ENCODE data around the gene CHN2. TPM values are rescaled to one million over a fixed set of nuclear protein-coding genes. Genes with fewer than 3 reads are reported as not detected.

The CHN2 gene
- total RNA-seq, 1 donor from 2014 or later = 5.7 TPM

GRCh38 chr7:29274146-29275017, 79.8 kb downstream of the CHN2 start:
- no peak for DNase-seq (ENCODE audit: low read depth)
- Histone ChIP-seq H3K4me3 (ENCODE audit: low read depth, low read length) (no peak overlapping the region), H3K27me3 (ENCODE audit: control insufficient read depth, insufficient read depth, low read length) (no peaks in the 10 kb centered on the region), H3K36me3 (ENCODE audit: control insufficient read depth, insufficient read depth, low read length) (no peaks in the 10 kb centered on the region)
- TF ChIP-seq CTCF (IDR thresholded peaks at IDR 0.05; ENCODE audit: insufficient read depth, low read length, poor library complexity, severe bottlenecking) = no peak

- no peaks in the 10 kb centered on the region for H3K27me3 ChIP-seq (ENCODE audit: control insufficient read depth, insufficient read depth, low read length)
- H3K4me3 ChIP-seq (ENCODE audit: low read depth, low read length) = no peak overlapping the region
- no peak for DNase-seq (ENCODE audit: low read depth)
- TF ChIP-seq CTCF (IDR thresholded peaks at IDR 0.05; ENCODE audit: insufficient read depth, low read length, poor library complexity, severe bottlenecking) = no peak
- no peaks in the 10 kb centered on the region for H3K36me3 ChIP-seq (ENCODE audit: control insufficient read depth, insufficient read depth, low read length)
Observed at GRCh38 chr7:29275018-29275318, 80.4 kb downstream of the CHN2 start.

- no peaks in the 10 kb centered on the region for H3K36me3 ChIP-seq (ENCODE audit: control insufficient read depth, insufficient read depth, low read length)
- DNase-seq (ENCODE audit: low read depth) = no peak
- H3K27me3 ChIP-seq (ENCODE audit: control insufficient read depth, insufficient read depth, low read length) = no peaks in the 10 kb centered on the region
- no peak overlapping the region for H3K4me3 ChIP-seq (ENCODE audit: low read depth, low read length)
- no peak for TF ChIP-seq CTCF (IDR thresholded peaks at IDR 0.05; ENCODE audit: insufficient read depth, low read length, poor library complexity, severe bottlenecking)
Observed at GRCh38 chr7:29275493-29275892, 80.9 kb downstream of the CHN2 start.

- TF ChIP-seq CTCF (IDR thresholded peaks at IDR 0.05; ENCODE audit: insufficient read depth, low read length, poor library complexity, severe bottlenecking) = no peak
- no peak for DNase-seq (ENCODE audit: low read depth)
- Histone ChIP-seq H3K36me3 (ENCODE audit: control insufficient read depth, insufficient read depth, low read length) (no peaks in the 10 kb centered on the region), H3K4me3 (ENCODE audit: low read depth, low read length) (no peak overlapping the region), H3K27me3 (ENCODE audit: control insufficient read depth, insufficient read depth, low read length) (no peaks in the 10 kb centered on the region)
Observed at GRCh38 chr7:29276199-29276598, 81.6 kb downstream of the CHN2 start.

GRCh38 chr7:29276806-29277205, 82.2 kb downstream of the CHN2 start:
- H3K36me3 ChIP-seq (ENCODE audit: control insufficient read depth, insufficient read depth, low read length) = no peaks in the 10 kb centered on the region
- H3K4me3 ChIP-seq (ENCODE audit: low read depth, low read length) = no peak overlapping the region
- H3K27me3 ChIP-seq (ENCODE audit: control insufficient read depth, insufficient read depth, low read length) = no peaks in the 10 kb centered on the region
- no peak for TF ChIP-seq CTCF (IDR thresholded peaks at IDR 0.05; ENCODE audit: insufficient read depth, low read length, poor library complexity, severe bottlenecking)
- DNase-seq (ENCODE audit: low read depth) = no peak

All from kidney epithelial cell (primary cell).